ENCODE measurements around the gene PRKCH.

- TF ChIP-seq POLR2A (IDR thresholded peaks at IDR 0.05) (no peak), CTCF (IDR thresholded peaks at IDR 0.05) (no peak), POLR2AphosphoS5 (IDR thresholded peaks at IDR 0.05) (no peak)
Measured at GRCh38 chr14:61285364-61285763, 36.0 kb upstream of the PRKCH start.
